ENCODE data around the gene NTM. TPM values are rescaled to one million over a fixed set of nuclear protein-coding genes. Genes with fewer than 3 reads are reported as not detected.

The NTM gene
- 51.3 TPM for polyA plus RNA-seq (2013, experiment 1 of 2)
- polyA plus RNA-seq (2013, experiment 2 of 2) = 47.9 TPM

- Histone ChIP-seq H2BK120ac (ENCODE audit: low read depth, low read length) (no peak within 1 kb of the TSS), H2AFZ (ENCODE audit: low read depth, low read length) (no peak within 1 kb of the TSS), H3K79me1 (replicated peaks; ENCODE audit: low read length, poor library complexity, severe bottlenecking) (no peaks in the 10 kb centered on the region), H2BK5ac (ENCODE audit: low read depth, low read length, poor library complexity, severe bottlenecking) (no peak within 1 kb of the TSS), H2AK5ac (ENCODE audit: low read length, severe bottlenecking) (no peak within 1 kb of the TSS), H3K36me3 (ENCODE audit: control insufficient read depth in 1 of 2, insufficient read depth in 2 of 2, low read depth in 1 of 2, low read length in 2 of 2) (no peaks in the 10 kb centered on the region), H2BK12ac (ENCODE audit: low read length in 2 of 2) (no peak within 1 kb of the TSS), H3K4me1 (ENCODE audit: control insufficient read depth, insufficient read depth, low read depth, low read length) (no peaks in the 10 kb centered on the region), H3K14ac (ENCODE audit: low read length in 2 of 2) (no peak within 1 kb of the TSS), H4K8ac (ENCODE audit: low read length) (no peak within 1 kb of the TSS), H3K9ac (ENCODE audit: low read length) (peak within 1 kb of the TSS; percentile 24), H2BK15ac (ENCODE audit: low read depth, poor library complexity, severe bottlenecking) (no peak within 1 kb of the TSS), H3K4ac (ENCODE audit: low read depth in 1 of 2, low read length in 2 of 2) (no peak within 1 kb of the TSS), H3K18ac (ENCODE audit: low read depth in 1 of 2, low read length in 2 of 2) (no peak within 1 kb of the TSS), H3K4me2 (ENCODE audit: low read length, poor library complexity, severe bottlenecking) (no peak within 1 kb of the TSS), H3K27ac (ENCODE audit: low read length, poor library complexity, severe bottlenecking) (no peak within 1 kb of the TSS), H3K27me3 (ENCODE audit: control insufficient read depth in 1 of 2, insufficient read depth in 1 of 2, low read length in 2 of 2) (peaks cover 0 to 44% of the 10 kb centered on the region in 2 experiments), H3K4me3 (ENCODE audit: insufficient read depth in 1 of 2, low read depth in 1 of 2, low read length in 2 of 2) (peak within 1 kb of the TSS in 1 of 2 experiments; percentile 59), H4K91ac (ENCODE audit: low read length) (no peak within 1 kb of the TSS), H3K23ac (ENCODE audit: low read length in 2 of 2) (no peak within 1 kb of the TSS), H3K9me3 (ENCODE audit: control insufficient read depth, low read length) (no peaks in the 10 kb centered on the region)
- 88% methylated on average over 6 of the region's 7 CpGs for WGBS
- no peak for DNase-seq
Measured at GRCh38 chr11:131370090-131370751, at the start of gene NTM. NTM (plus strand) TSS chr11:131370615.

DNA sequence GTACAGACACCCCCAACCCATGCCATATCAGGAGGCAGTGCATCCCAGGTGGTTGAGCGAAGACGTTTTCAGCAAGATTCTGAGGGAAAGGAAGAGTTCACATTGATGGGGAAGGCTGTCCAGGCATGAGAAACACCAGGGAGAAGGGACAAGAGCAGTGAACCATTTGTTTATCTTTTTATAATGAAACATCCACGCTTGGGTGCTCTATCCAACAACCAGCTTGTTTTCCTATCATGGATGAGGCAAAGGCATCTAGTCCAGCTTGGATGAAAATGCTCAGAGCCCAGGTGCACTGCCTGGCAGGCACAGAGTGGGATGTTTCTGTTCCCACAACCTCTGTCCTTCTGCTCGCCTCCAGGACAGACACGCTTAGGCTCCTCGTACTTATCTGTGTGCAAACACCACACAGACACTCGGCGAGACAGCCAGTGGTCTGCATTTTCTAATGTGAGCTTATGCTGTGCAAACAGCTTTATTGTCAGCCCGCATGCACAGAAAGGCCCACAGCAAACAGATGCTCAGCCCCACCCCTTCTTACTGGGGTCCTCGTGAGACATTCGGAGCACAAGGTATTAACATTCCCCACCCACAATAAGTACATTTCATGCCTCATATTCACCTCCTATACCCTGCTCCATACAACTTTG is 45.4 kb upstream of the NTM start:
- H2AK5ac ChIP-seq (ENCODE audit: low read length, severe bottlenecking) = no peak overlapping the region

DNA sequence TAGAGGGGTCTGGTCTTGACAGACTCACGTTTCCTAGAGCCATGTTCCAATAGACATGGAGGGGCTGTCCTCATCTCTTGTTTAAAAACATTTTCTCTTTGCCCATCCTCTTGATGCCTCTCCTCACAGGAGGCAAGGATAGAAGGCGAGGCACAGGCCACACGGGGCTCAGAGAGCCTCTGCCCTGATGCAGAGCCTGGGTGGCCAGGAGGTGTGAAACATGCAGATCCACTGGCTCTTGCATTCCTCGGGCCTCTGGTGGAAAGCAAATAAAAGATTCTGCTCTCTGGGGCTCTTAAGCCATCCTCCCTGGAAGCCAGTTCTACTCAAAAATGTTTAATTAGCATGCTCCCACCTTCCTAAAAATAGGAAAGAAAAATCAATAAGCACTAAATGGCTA is 43.6 kb upstream of the NTM start:
- no peak overlapping the region for H4K91ac ChIP-seq (ENCODE audit: low read length)

More for the DNA sequence above, 45.4 kb upstream of the NTM start:
- Histone ChIP-seq H2AFZ (ENCODE audit: low read depth, low read length) (no peak overlapping the region), H3K27ac (ENCODE audit: low read length, poor library complexity, severe bottlenecking) (no peak overlapping the region), H3K4ac (ENCODE audit: low read depth in 1 of 2, low read length in 2 of 2) (no peak overlapping the region), H2BK12ac (ENCODE audit: low read length in 2 of 2) (no peak overlapping the region), H3K14ac (ENCODE audit: low read length in 2 of 2) (no peak overlapping the region), H2BK120ac (ENCODE audit: low read depth, low read length) (no peak overlapping the region), H3K79me1 (replicated peaks; ENCODE audit: low read length, poor library complexity, severe bottlenecking) (no peaks in the 10 kb centered on the region), H3K27me3 (ENCODE audit: control insufficient read depth in 1 of 2, insufficient read depth in 1 of 2, low read length in 2 of 2) (peaks cover 0 to 16% of the 10 kb centered on the region in 2 experiments), H3K4me2 (ENCODE audit: low read length, poor library complexity, severe bottlenecking) (no peak overlapping the region), H2BK15ac (ENCODE audit: low read depth, poor library complexity, severe bottlenecking) (no peak overlapping the region), H3K36me3 (ENCODE audit: control insufficient read depth in 1 of 2, insufficient read depth in 2 of 2, low read depth in 1 of 2, low read length in 2 of 2) (no peaks in the 10 kb centered on the region), H3K18ac (ENCODE audit: low read depth in 1 of 2, low read length in 2 of 2) (no peak overlapping the region), H3K4me3 (ENCODE audit: insufficient read depth in 1 of 2, low read depth in 1 of 2, low read length in 2 of 2) (no peak overlapping the region), H3K4me1 (ENCODE audit: control insufficient read depth, insufficient read depth, low read depth, low read length) (no peaks in the 10 kb centered on the region), H3K9me3 (ENCODE audit: control insufficient read depth, low read length) (no peaks in the 10 kb centered on the region), H4K8ac (ENCODE audit: low read length) (no peak overlapping the region), H3K9ac (ENCODE audit: low read length) (no peak overlapping the region), H4K91ac (ENCODE audit: low read length) (no peak overlapping the region), H3K23ac (ENCODE audit: low read length in 2 of 2) (no peak overlapping the region), H2BK5ac (ENCODE audit: low read depth, low read length, poor library complexity, severe bottlenecking) (no peak overlapping the region)
- no peak for DNase-seq
- WGBS = 84% methylated on average over 11 of the region's 11 CpGs

GRCh38 chr11:131327421-131327820 is 43.0 kb upstream of the NTM start:
- Histone ChIP-seq H3K36me3 (ENCODE audit: control insufficient read depth in 1 of 2, insufficient read depth in 2 of 2, low read depth in 1 of 2, low read length in 2 of 2) (no peaks in the 10 kb centered on the region), H3K14ac (ENCODE audit: low read length in 2 of 2) (no peak overlapping the region), H3K23ac (ENCODE audit: low read length in 2 of 2) (no peak overlapping the region), H3K4me1 (ENCODE audit: control insufficient read depth, insufficient read depth, low read depth, low read length) (no peaks in the 10 kb centered on the region), H4K8ac (ENCODE audit: low read length) (no peak overlapping the region), H3K27ac (ENCODE audit: low read length, poor library complexity, severe bottlenecking) (no peak overlapping the region), H3K4ac (ENCODE audit: low read depth in 1 of 2, low read length in 2 of 2) (no peak overlapping the region), H3K18ac (ENCODE audit: low read depth in 1 of 2, low read length in 2 of 2) (no peak overlapping the region), H3K27me3 (ENCODE audit: control insufficient read depth in 1 of 2, insufficient read depth in 1 of 2, low read length in 2 of 2) (peaks cover 0 to 14% of the 10 kb centered on the region in 2 experiments), H2AK5ac (ENCODE audit: low read length, severe bottlenecking) (no peak overlapping the region), H3K4me3 (ENCODE audit: insufficient read depth in 1 of 2, low read depth in 1 of 2, low read length in 2 of 2) (no peak overlapping the region), H2BK5ac (ENCODE audit: low read depth, low read length, poor library complexity, severe bottlenecking) (no peak overlapping the region), H2BK120ac (ENCODE audit: low read depth, low read length) (no peak overlapping the region), H2AFZ (ENCODE audit: low read depth, low read length) (no peak overlapping the region), H2BK12ac (ENCODE audit: low read length in 2 of 2) (no peak overlapping the region), H2BK15ac (ENCODE audit: low read depth, poor library complexity, severe bottlenecking) (no peak overlapping the region), H3K79me1 (replicated peaks; ENCODE audit: low read length, poor library complexity, severe bottlenecking) (no peaks in the 10 kb centered on the region), H4K91ac (ENCODE audit: low read length) (no peak overlapping the region), H3K9me3 (ENCODE audit: control insufficient read depth, low read length) (no peaks in the 10 kb centered on the region), H3K9ac (ENCODE audit: low read length) (no peak overlapping the region), H3K4me2 (ENCODE audit: low read length, poor library complexity, severe bottlenecking) (no peak overlapping the region)
- DNase-seq = no peak
- 44% methylated on average over 4 of the region's 5 CpGs for WGBS

More for the DNA sequence above, 43.6 kb upstream of the NTM start:
- 29% methylated on average over 4 of the region's 4 CpGs for WGBS
- Histone ChIP-seq H3K36me3 (ENCODE audit: control insufficient read depth in 1 of 2, insufficient read depth in 2 of 2, low read depth in 1 of 2, low read length in 2 of 2) (no peaks in the 10 kb centered on the region), H2BK5ac (ENCODE audit: low read depth, low read length, poor library complexity, severe bottlenecking) (no peak overlapping the region), H2BK15ac (ENCODE audit: low read depth, poor library complexity, severe bottlenecking) (no peak overlapping the region), H3K18ac (ENCODE audit: low read depth in 1 of 2, low read length in 2 of 2) (no peak overlapping the region), H3K9ac (ENCODE audit: low read length) (no peak overlapping the region), H3K9me3 (ENCODE audit: control insufficient read depth, low read length) (no peaks in the 10 kb centered on the region), H2AK5ac (ENCODE audit: low read length, severe bottlenecking) (no peak overlapping the region), H3K14ac (ENCODE audit: low read length in 2 of 2) (no peak overlapping the region), H3K79me1 (replicated peaks; ENCODE audit: low read length, poor library complexity, severe bottlenecking) (no peaks in the 10 kb centered on the region), H3K4me1 (ENCODE audit: control insufficient read depth, insufficient read depth, low read depth, low read length) (no peaks in the 10 kb centered on the region), H3K27me3 (ENCODE audit: control insufficient read depth in 1 of 2, insufficient read depth in 1 of 2, low read length in 2 of 2) (peaks cover 0 to 14% of the 10 kb centered on the region in 2 experiments), H3K27ac (ENCODE audit: low read length, poor library complexity, severe bottlenecking) (no peak overlapping the region), H3K23ac (ENCODE audit: low read length in 2 of 2) (no peak overlapping the region), H2BK120ac (ENCODE audit: low read depth, low read length) (no peak overlapping the region), H3K4me2 (ENCODE audit: low read length, poor library complexity, severe bottlenecking) (no peak overlapping the region), H4K8ac (ENCODE audit: low read length) (no peak overlapping the region), H3K4ac (ENCODE audit: low read depth in 1 of 2, low read length in 2 of 2) (no peak overlapping the region), H2BK12ac (ENCODE audit: low read length in 2 of 2) (no peak overlapping the region), H3K4me3 (ENCODE audit: insufficient read depth in 1 of 2, low read depth in 1 of 2, low read length in 2 of 2) (no peak overlapping the region), H2AFZ (ENCODE audit: low read depth, low read length) (no peak overlapping the region)
- DNase-seq = no peak

Measured in mesenchymal stem cell (in vitro differentiated cells and primary cell).